Progenitor cell of endocrine pancreas (in vitro differentiated cells): Measurements from ENCODE around the gene RCE1. TPM values are rescaled to one million over a fixed set of nuclear protein-coding genes. Genes with fewer than 3 reads are reported as not detected.

ENCODE experiments used
- DNase-seq: peaks from one replicate; pipeline ENCODE4 v3.0.0; 2021; ENCODE audit warnings: low spot score; ENCODE audit not compliant: unreplicated experiment
- H3K27ac Mint-ChIP-seq: 2 replicates; pipeline ENCODE4 v1.8.0; 2021; ENCODE audit warnings: mild to moderate bottlenecking, moderate library complexity, mixed read lengths
- H3K27me3 Mint-ChIP-seq: 2 replicates; pipeline ENCODE4 v1.8.0; 2021; ENCODE audit warnings: mixed read lengths
- H3K36me3 Mint-ChIP-seq: 2 replicates; pipeline ENCODE4 v1.8.0; 2022; ENCODE audit warnings: mixed read lengths; ENCODE audit not compliant: insufficient read depth
- H3K4me1 Mint-ChIP-seq: 2 replicates; pipeline ENCODE4 v1.8.0; 2021; ENCODE audit warnings: low read depth, mixed read lengths
- H3K4me3 Mint-ChIP-seq: 2 replicates; pipeline ENCODE4 v1.8.0; 2021; ENCODE audit warnings: low read depth, mild to moderate bottlenecking, moderate library complexity, mixed read lengths
- H3K9me3 Mint-ChIP-seq: 2 replicates; pipeline ENCODE4 v1.8.0; 2021; ENCODE audit warnings: low read depth, mixed read lengths
- total RNA-seq: library from RNA; stranded (reverse); gene quantifications from 2 replicates; pipeline ENCODE4 v1.2.1, GENCODE V29; 2021
- TF ChIP-seq, protein P1 (sequence below): fragments of 200-600 bp; sonication (generic); IDR thresholded peaks from one replicate; pipeline ENCODE4 v1.5.0; 2021; ENCODE audit warnings: antibody characterized with exemption, mild to moderate bottlenecking; ENCODE audit not compliant: unreplicated experiment

RCE1 gene
- total RNA-seq, 1 donor from 2014 or later, result 33.3 TPM

DNA sequence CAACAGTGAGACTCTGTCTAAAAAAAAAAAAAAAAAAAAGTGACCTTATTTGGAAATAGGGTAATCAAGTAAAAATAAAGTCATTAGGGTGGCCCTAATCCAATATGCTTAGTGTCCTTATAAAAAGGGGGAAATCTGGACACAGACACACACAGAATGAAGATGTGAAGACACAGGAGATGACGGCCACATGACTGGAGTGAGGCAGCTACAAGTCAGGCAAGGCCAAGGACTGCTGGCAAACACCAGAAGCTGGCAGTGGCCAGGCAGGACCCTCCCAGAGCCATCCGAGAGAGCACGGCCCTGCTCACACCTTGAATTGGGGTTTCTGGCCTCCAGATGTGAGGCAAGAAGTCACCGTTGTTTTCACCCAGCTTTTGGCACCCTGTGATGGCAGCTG lies 42.2 kb downstream of the RCE1 start:
- Mint-ChIP-seq H3K27me3 (peaks cover 4% of the 10 kb centered on the region), H3K4me3 (no peak overlapping the region), H3K36me3 (no peaks in the 10 kb centered on the region), H3K4me1 (peaks cover 25% of the 10 kb centered on the region), H3K27ac (no peak overlapping the region), H3K9me3 (no peaks in the 10 kb centered on the region)
- no peak for DNase-seq
- TF ChIP-seq, protein P1, sequence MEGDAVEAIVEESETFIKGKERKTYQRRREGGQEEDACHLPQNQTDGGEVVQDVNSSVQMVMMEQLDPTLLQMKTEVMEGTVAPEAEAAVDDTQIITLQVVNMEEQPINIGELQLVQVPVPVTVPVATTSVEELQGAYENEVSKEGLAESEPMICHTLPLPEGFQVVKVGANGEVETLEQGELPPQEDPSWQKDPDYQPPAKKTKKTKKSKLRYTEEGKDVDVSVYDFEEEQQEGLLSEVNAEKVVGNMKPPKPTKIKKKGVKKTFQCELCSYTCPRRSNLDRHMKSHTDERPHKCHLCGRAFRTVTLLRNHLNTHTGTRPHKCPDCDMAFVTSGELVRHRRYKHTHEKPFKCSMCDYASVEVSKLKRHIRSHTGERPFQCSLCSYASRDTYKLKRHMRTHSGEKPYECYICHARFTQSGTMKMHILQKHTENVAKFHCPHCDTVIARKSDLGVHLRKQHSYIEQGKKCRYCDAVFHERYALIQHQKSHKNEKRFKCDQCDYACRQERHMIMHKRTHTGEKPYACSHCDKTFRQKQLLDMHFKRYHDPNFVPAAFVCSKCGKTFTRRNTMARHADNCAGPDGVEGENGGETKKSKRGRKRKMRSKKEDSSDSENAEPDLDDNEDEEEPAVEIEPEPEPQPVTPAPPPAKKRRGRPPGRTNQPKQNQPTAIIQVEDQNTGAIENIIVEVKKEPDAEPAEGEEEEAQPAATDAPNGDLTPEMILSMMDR, result no peak

DNA sequence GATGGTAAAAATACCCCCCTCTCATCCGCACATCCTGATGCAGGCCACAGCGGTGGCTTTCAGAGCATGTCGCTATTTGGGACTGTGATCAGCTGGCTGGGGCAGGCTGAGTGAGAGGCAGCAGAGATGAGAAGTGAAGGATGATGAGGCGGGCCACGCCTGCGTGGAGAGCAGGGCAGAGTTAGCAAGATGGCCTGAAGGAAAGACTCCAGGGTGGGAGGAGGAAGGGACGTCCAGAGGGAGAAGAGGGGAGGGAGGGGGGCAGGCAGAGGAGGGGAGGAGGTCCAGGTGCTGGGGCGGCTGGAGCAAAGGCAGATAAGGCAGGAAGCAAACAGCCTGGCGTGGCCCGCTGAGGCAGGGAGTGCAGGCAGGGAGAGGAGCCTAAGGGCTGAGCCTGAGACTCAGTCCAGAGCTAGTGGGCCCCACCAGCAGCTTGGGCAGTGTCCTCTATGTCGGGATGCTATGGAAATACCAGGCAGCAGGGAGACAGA lies 42.8 kb downstream of the RCE1 start:
- Mint-ChIP-seq H3K36me3 (no peaks in the 10 kb centered on the region), H3K27ac (no peak overlapping the region), H3K4me3 (no peak overlapping the region), H3K27me3 (peaks cover 4% of the 10 kb centered on the region), H3K4me1 (peaks cover 23% of the 10 kb centered on the region), H3K9me3 (no peaks in the 10 kb centered on the region)
- DNase-seq, result no peak
- TF ChIP-seq, protein P1, result no peak

DNA sequence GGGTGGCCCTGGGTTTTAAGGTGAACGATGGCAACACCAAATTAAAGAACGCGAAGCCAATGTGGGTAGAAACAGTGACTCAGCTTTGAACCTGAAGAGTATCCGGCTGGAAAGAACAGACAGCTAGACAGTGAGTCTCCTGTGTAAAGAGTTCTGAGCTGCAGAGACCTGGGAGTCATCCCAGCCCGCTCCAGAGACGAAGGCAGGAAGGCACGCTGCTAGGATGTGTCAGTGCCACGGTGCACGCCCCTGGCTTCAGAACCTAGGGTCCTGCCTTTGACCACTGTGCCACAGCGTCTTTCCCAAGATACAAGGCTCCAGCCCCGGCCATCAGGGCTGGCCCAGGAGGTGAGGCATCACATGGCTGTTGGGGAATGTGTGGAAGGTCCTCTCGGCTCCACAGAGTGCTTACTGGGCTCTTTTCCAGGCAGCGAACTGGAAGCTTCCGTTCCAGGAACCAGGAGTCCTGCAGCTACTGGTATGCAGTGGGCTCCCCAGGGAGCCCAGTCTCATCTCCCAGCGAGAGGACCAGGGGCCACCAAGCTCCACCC lies 43.5 kb downstream of the RCE1 start:
- Mint-ChIP-seq H3K36me3 (no peaks in the 10 kb centered on the region), H3K4me1 (peaks cover 16% of the 10 kb centered on the region), H3K27me3 (peaks cover 4% of the 10 kb centered on the region), H3K9me3 (no peaks in the 10 kb centered on the region), H3K4me3 (no peak overlapping the region), H3K27ac (no peak overlapping the region)
- TF ChIP-seq, protein P1, result no peak
- no peak for DNase-seq

DNA sequence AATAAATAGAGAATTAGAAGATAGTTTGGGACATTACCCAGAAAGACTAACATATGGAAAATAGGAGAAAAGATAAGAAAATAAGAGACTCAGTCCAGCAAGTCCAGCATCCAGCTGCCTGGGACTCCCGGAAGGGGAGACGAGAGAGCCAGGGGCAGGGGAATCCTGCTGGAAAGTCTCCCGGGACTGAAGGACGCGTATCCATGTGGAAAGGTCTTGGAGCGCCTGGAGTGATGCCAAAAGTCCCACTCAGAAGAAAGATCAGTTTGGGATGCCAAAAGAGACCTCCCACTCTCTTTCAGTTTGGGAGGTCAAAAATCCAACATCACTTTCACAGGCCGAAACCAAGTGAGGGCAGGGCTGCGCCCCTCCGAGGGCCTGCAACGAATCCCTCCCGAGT lies 44.3 kb downstream of the RCE1 start:
- Mint-ChIP-seq H3K9me3 (no peaks in the 10 kb centered on the region), H3K27me3 (peaks cover 4% of the 10 kb centered on the region), H3K4me3 (no peak overlapping the region), H3K36me3 (no peaks in the 10 kb centered on the region), H3K27ac (no peak overlapping the region), H3K4me1 (peaks cover 10% of the 10 kb centered on the region)
- TF ChIP-seq, protein P1, result no peak
- DNase-seq, result no peak

DNA sequence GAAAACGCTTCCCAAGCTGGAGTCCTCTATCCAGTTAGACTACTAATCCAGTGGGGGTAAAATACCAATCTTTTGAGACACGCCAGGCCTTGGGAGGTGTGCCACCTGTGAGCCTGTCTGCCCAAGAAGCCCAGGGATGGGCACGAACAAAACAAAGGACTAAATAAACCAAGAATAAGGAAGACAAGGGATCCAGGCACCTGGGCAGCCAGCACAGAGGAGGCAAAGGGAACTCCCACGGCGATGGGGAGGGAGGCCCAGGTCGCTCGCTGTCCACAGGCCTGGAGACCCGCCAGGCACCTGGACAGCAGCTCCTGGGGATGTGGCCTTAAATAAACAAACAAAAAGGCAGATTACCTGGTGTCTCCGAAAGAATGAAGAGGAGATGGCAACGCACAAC lies 45.0 kb downstream of the RCE1 start:
- no peak for DNase-seq
- Mint-ChIP-seq H3K4me1 (peaks cover 7% of the 10 kb centered on the region), H3K9me3 (no peaks in the 10 kb centered on the region), H3K36me3 (no peaks in the 10 kb centered on the region), H3K27me3 (peaks cover 4% of the 10 kb centered on the region), H3K27ac (peak overlapping the region; percentile 56), H3K4me3 (no peak overlapping the region)
- TF ChIP-seq, protein P1, result no peak
